ENCODE measurements around the gene MPV17L. TPM values are rescaled to one million over a fixed set of nuclear protein-coding genes. Genes with fewer than 3 reads are reported as not detected.
"Not testable (repeated sequence)": the region's sequence is repeated elsewhere in the genome, so short reads cannot be mapped to it uniquely, and the experiment has no call there.

The MPV17L gene
- total and polyA plus RNA-seq, 3 experiments from 2014 or later, result 0.17 to 0.71 (median 0.18) TPM

GRCh38 chr16:15434425-15435215, 39.1 kb downstream of the MPV17L start, which contains the start of gene BMERB1:
TSS of gene BMERB1 (plus strand) at chr16:15434588. CDS start at chr16:15434654, 66 bp downstream.
- Histone ChIP-seq H3K27me3 (ENCODE audit: insufficient read depth, low read length, poor library complexity, severe bottlenecking) (no peaks in the 10 kb centered on the region), H3K4me3 (ENCODE audit: low read length) (peak within 1 kb of the TSS; percentile 37), H3K9me3 (ENCODE audit: low read length) (no peaks in the 10 kb centered on the region), H3K36me3 (ENCODE audit: insufficient read depth, low read length) (no peaks in the 10 kb centered on the region), H3K4me1 (ENCODE audit: insufficient read depth, low read length) (peaks cover 7% of the 10 kb centered on the region), H3K27ac (ENCODE audit: low read depth, low read length) (no peak within 1 kb of the TSS)
- H3K4me1 Mint-ChIP-seq, result peaks cover 13 to 18% (median 17%) of the 10 kb centered on the region in 3 donors
- H3K9me3 Mint-ChIP-seq, result peaks cover 0 to 2% (median 0%) of the 10 kb centered on the region in 5 donors
- DNase-seq, result peak; percentile 15 to 50 (median 20)
- ChIA-PET POLR2A (no interaction called here), CTCF (no interaction called here)
- peaks cover 16 to 35% of the 10 kb centered on the region in 2 donors for H3K27me3 Mint-ChIP-seq
- H3K4me3 Mint-ChIP-seq, result peak within 1 kb of the TSS; percentile 75 to 90 (median 79)
- peak within 1 kb of the TSS in 5 of 8 donors; percentile 1 to 85 (median 57) for H3K27ac Mint-ChIP-seq
- H3K36me3 Mint-ChIP-seq, result no peaks in the 10 kb centered on the region

GRCh38 chr16:15435216-15435864, 39.8 kb downstream of the MPV17L start:
- ChIA-PET POLR2A (interaction anchor here (0.6 kb wide), 1 partner anchor 160 kb away, joined by 3 read pairs; no protein-coding TSS in a partner anchor), CTCF (no interaction called here)
- Histone ChIP-seq H3K9me3 (ENCODE audit: low read length) (no peaks in the 10 kb centered on the region), H3K4me1 (ENCODE audit: insufficient read depth, low read length) (peaks cover 7% of the 10 kb centered on the region), H3K4me3 (ENCODE audit: low read length) (peak overlapping the region; percentile 37), H3K36me3 (ENCODE audit: insufficient read depth, low read length) (no peaks in the 10 kb centered on the region), H3K27me3 (ENCODE audit: insufficient read depth, low read length, poor library complexity, severe bottlenecking) (no peaks in the 10 kb centered on the region), H3K27ac (ENCODE audit: low read depth, low read length) (no peak overlapping the region)
- Mint-ChIP-seq H3K4me1 (peaks cover 13 to 18% (median 17%) of the 10 kb centered on the region in 3 donors), H3K27ac (peak overlapping the region in 2 of 8 donors; percentile 23 to 51), H3K36me3 (no peaks in the 10 kb centered on the region), H3K9me3 (peaks cover 0 to 2% (median 0%) of the 10 kb centered on the region in 5 donors), H3K27me3 (peaks cover 16 to 35% of the 10 kb centered on the region in 2 donors), H3K4me3 (peak overlapping the region; percentile 75 to 90 (median 78))
- no peak for DNase-seq

GRCh38 chr16:15439102-15439501, 43.5 kb downstream of the MPV17L start:
- Mint-ChIP-seq H3K4me1 (peaks cover 11 to 14% (median 13%) of the 10 kb centered on the region in 3 donors), H3K36me3 (no peaks in the 10 kb centered on the region), H3K4me3 (no peak overlapping the region), H3K27me3 (peaks cover 12 to 29% of the 10 kb centered on the region in 2 donors), H3K27ac (no peak overlapping the region), H3K9me3 (no peaks in the 10 kb centered on the region)
- no peaks in the 10 kb centered on the region for H3K27me3 ChIP-seq (ENCODE audit: insufficient read depth, low read length, poor library complexity, severe bottlenecking)
- H3K9me3 ChIP-seq (ENCODE audit: low read length), result no peaks in the 10 kb centered on the region
- no peak overlapping the region for H3K27ac ChIP-seq (ENCODE audit: low read depth, low read length)
- H3K36me3 ChIP-seq (ENCODE audit: insufficient read depth, low read length), result no peaks in the 10 kb centered on the region
- no peak for DNase-seq
- peaks cover 7% of the 10 kb centered on the region for H3K4me1 ChIP-seq (ENCODE audit: insufficient read depth, low read length)
- POLR2A ChIA-PET, result no interaction called here
- CTCF ChIA-PET, result no interaction called here
- no peak overlapping the region for H3K4me3 ChIP-seq (ENCODE audit: low read length)

GRCh38 chr16:15439521-15439920, 44.0 kb downstream of the MPV17L start:
- no peak for DNase-seq
- H3K9me3 Mint-ChIP-seq, result peaks cover 0 to 2% (median 0%) of the 10 kb centered on the region in 5 donors
- Histone ChIP-seq H3K36me3 (ENCODE audit: insufficient read depth, low read length) (no peaks in the 10 kb centered on the region), H3K9me3 (ENCODE audit: low read length) (no peaks in the 10 kb centered on the region), H3K27me3 (ENCODE audit: insufficient read depth, low read length, poor library complexity, severe bottlenecking) (no peaks in the 10 kb centered on the region), H3K4me1 (ENCODE audit: insufficient read depth, low read length) (peaks cover 7% of the 10 kb centered on the region), H3K4me3 (ENCODE audit: low read length) (no peak overlapping the region), H3K27ac (ENCODE audit: low read depth, low read length) (no peak overlapping the region)
- no peak overlapping the region for H3K4me3 Mint-ChIP-seq
- ChIA-PET POLR2A (no interaction called here), CTCF (no interaction called here)
- peak overlapping the region in 1 of 8 donors; percentile 47 for H3K27ac Mint-ChIP-seq
- peaks cover 9 to 11% (median 11%) of the 10 kb centered on the region in 3 donors for H3K4me1 Mint-ChIP-seq
- H3K27me3 Mint-ChIP-seq, result peaks cover 11 to 25% of the 10 kb centered on the region in 2 donors
- no peaks in the 10 kb centered on the region for H3K36me3 Mint-ChIP-seq

- Mint-ChIP-seq H3K9me3 (peaks cover 4 to 10% (median 5%) of the 10 kb centered on the region in 5 donors), H3K36me3 (peaks cover 0 to 9% (median 3%) of the 10 kb centered on the region in 3 donors), H3K4me3 (no peak overlapping the region), H3K27me3 (peaks cover 6 to 22% of the 10 kb centered on the region in 2 donors), H3K27ac (no peak overlapping the region), H3K4me1 (peaks cover under 1 to 2% (median 1%) of the 10 kb centered on the region in 3 donors)
- ChIA-PET CTCF (no interaction called here), POLR2A (no interaction called here)
- no peak for DNase-seq
- Histone ChIP-seq H3K4me1 (ENCODE audit: insufficient read depth, low read length) (no peaks in the 10 kb centered on the region), H3K27me3 (ENCODE audit: insufficient read depth, low read length, poor library complexity, severe bottlenecking) (no peaks in the 10 kb centered on the region), H3K36me3 (ENCODE audit: insufficient read depth, low read length) (no peaks in the 10 kb centered on the region), H3K27ac (ENCODE audit: low read depth, low read length) (no peak overlapping the region), H3K4me3 (ENCODE audit: low read length) (no peak overlapping the region), H3K9me3 (ENCODE audit: low read length) (no peaks in the 10 kb centered on the region)
These were observed 45.3 kb downstream of the MPV17L start for GRCh38 chr16:15440852-15441251.

GRCh38 chr16:15442140-15442539, 46.6 kb downstream of the MPV17L start:
- H3K4me1 Mint-ChIP-seq; H3K9me3 ChIP-seq (ENCODE audit: low read length); H3K27ac ChIP-seq (ENCODE audit: low read depth, low read length); H3K4me1 ChIP-seq (ENCODE audit: insufficient read depth, low read length); CTCF ChIA-PET; DNase-seq; H3K4me3 Mint-ChIP-seq; H3K27ac Mint-ChIP-seq; POLR2A ChIA-PET; H3K4me3 ChIP-seq (ENCODE audit: low read length); H3K9me3 Mint-ChIP-seq; H3K36me3 ChIP-seq (ENCODE audit: insufficient read depth, low read length); H3K36me3 Mint-ChIP-seq; H3K27me3 ChIP-seq (ENCODE audit: insufficient read depth, low read length, poor library complexity, severe bottlenecking): not testable (repeated sequence)
- peaks cover 4 to 13% of the 10 kb centered on the region in 2 donors for H3K27me3 Mint-ChIP-seq

GRCh38 chr16:15443753-15444152, 48.2 kb downstream of the MPV17L start:
- H3K36me3 ChIP-seq (ENCODE audit: insufficient read depth, low read length), result no peaks in the 10 kb centered on the region
- DNase-seq, result no peak
- POLR2A ChIA-PET, result no interaction called here
- no peaks in the 10 kb centered on the region for H3K4me1 Mint-ChIP-seq
- peaks cover 3 to 14% of the 10 kb centered on the region in 2 donors for H3K27me3 Mint-ChIP-seq
- CTCF ChIA-PET, result interaction anchor here (2.0 kb wide), 1 partner anchor 17 kb away, joined by 4 read pairs; no protein-coding TSS in a partner anchor
- no peak overlapping the region for H3K4me3 Mint-ChIP-seq
- H3K27ac ChIP-seq (ENCODE audit: low read depth, low read length), result no peak overlapping the region
- H3K27ac Mint-ChIP-seq, result no peak overlapping the region
- peaks cover 0 to 13% (median 4%) of the 10 kb centered on the region in 3 donors for H3K36me3 Mint-ChIP-seq
- H3K9me3 ChIP-seq (ENCODE audit: low read length), result no peaks in the 10 kb centered on the region
- H3K4me1 ChIP-seq (ENCODE audit: insufficient read depth, low read length), result no peaks in the 10 kb centered on the region
- H3K27me3 ChIP-seq (ENCODE audit: insufficient read depth, low read length, poor library complexity, severe bottlenecking), result no peaks in the 10 kb centered on the region
- H3K4me3 ChIP-seq (ENCODE audit: low read length), result no peak overlapping the region
- peaks cover 5 to 10% (median 5%) of the 10 kb centered on the region in 5 donors for H3K9me3 Mint-ChIP-seq

- Histone ChIP-seq H3K9me3 (ENCODE audit: low read length) (no peaks in the 10 kb centered on the region), H3K27ac (ENCODE audit: low read depth, low read length) (no peak overlapping the region), H3K36me3 (ENCODE audit: insufficient read depth, low read length) (no peaks in the 10 kb centered on the region), H3K4me3 (ENCODE audit: low read length) (no peak overlapping the region), H3K4me1 (ENCODE audit: insufficient read depth, low read length) (no peaks in the 10 kb centered on the region), H3K27me3 (ENCODE audit: insufficient read depth, low read length, poor library complexity, severe bottlenecking) (no peaks in the 10 kb centered on the region)
- Mint-ChIP-seq H3K9me3 (peaks cover 5 to 10% (median 5%) of the 10 kb centered on the region in 5 donors), H3K4me3 (no peak overlapping the region), H3K27ac (no peak overlapping the region), H3K4me1 (no peaks in the 10 kb centered on the region), H3K27me3 (peaks cover 3 to 14% of the 10 kb centered on the region in 2 donors), H3K36me3 (peaks cover 0 to 13% (median 4%) of the 10 kb centered on the region in 3 donors)
- ChIA-PET CTCF (interaction anchor here (2.0 kb wide), 1 partner anchor 18 kb away, joined by 4 read pairs; no protein-coding TSS in a partner anchor), POLR2A (no interaction called here)
- DNase-seq, result no peak
These were observed 48.7 kb downstream of the MPV17L start for GRCh38 chr16:15444264-15444663.
